Measurements from ENCODE around the gene ABCA13. TPM values are rescaled to one million over a fixed set of nuclear protein-coding genes. Genes with fewer than 3 reads are reported as not detected.

ABCA13 gene
- total and polyA plus RNA-seq, 2 donors (not counting 3 experiments of a cell fraction or from before 2014, with no cell fraction given): 0.01 to 0.11 TPM

DNA sequence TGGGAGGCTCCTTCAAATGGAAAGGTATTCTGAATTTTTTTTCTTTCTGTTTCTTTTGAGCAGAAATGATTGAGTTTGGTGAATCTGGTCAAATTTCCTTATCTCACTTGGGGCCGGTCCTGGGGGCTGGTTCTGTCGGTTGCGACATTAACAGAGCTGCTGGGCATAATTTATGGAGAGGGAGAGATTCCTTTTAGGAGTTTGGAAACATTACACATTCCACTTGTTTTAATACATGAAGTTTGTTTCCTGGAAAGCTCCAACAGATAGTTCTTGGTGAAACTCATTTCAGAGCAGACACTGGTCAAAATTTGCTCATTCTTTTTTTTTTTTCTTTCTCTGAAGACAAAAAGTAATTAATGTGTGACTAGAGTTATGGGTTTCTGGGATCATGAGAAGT lies 129.9 kb downstream of the ABCA13 start:
- BruUV-seq (replicated peaks): no TSS peak
- H3K27me3 ChIP-seq (ENCODE audit: control insufficient read depth in 2 of 2, insufficient read depth in 2 of 2, low read length in 2 of 2): no peaks in the 10 kb centered on the region
- H3K4me2 ChIP-seq (ENCODE audit: insufficient read depth, low read length): no peak overlapping the region
- no peak overlapping the region for H3K4me3 ChIP-seq (replicated peaks in 1 of 3; ENCODE audit: insufficient read depth in 1 of 3, low read depth in 1 of 3, low read length in 3 of 3)
- no peak overlapping the region for H2AFZ ChIP-seq (ENCODE audit: low read depth, low read length)
- TF ChIP-seq EZH2 (IDR thresholded peaks at IDR 0.05; ENCODE audit: borderline replicate concordance, low read depth, low read length, severe bottlenecking): no peak
- TF ChIP-seq MYC (IDR thresholded peaks at IDR 0.05; ENCODE audit: low read depth, low read length): no peak
- H3K9me1 ChIP-seq (replicated peaks; ENCODE audit: control insufficient read depth, extremely low read depth, insufficient read depth, low read length): no peaks in the 10 kb centered on the region
- peaks cover 3% of the 10 kb centered on the region for H3K4me1 ChIP-seq (ENCODE audit: control insufficient read depth, extremely low read depth, insufficient read depth, low read length)
- no peak overlapping the region for H3K27ac ChIP-seq (ENCODE audit: insufficient read depth, low read depth, low read length)
- FAIRE-seq: no peak
- dilution Hi-C loops (cut with MboI; ENCODE audit: extremely low pct_ligation_motif_present, low sequenced_read_pairs) (no loop called here), intact Hi-C loops (cut with micrococcal nuclease) (no loop called here)
- POLR2A ChIA-PET: no interaction called here
- no peaks in the 10 kb centered on the region for H3K79me2 ChIP-seq (ENCODE audit: control insufficient read depth, insufficient read depth, low read length)
- no peaks in the 10 kb centered on the region for H3K36me3 ChIP-seq (ENCODE audit: control insufficient read depth in 2 of 2, extremely low read depth in 1 of 2, insufficient read depth in 2 of 2, low read length in 2 of 2)
- no peaks in the 10 kb centered on the region for H3K9me3 ChIP-seq (replicated peaks; ENCODE audit: control insufficient read depth, insufficient read depth, low read length)
- no peak overlapping the region for H3K9ac ChIP-seq (replicated peaks; ENCODE audit: extremely low read depth, insufficient read depth, low read length)
- no peaks in the 10 kb centered on the region for H4K20me1 ChIP-seq (replicated peaks; ENCODE audit: control insufficient read depth, extremely low read depth, insufficient read depth, low read length)
- CTCF ChIA-PET: interaction anchor here (1.0 to 2.8 kb wide), 3 partner anchors 10 to 133 kb away, joined by 3 to 18 read pairs (median 7); no protein-coding TSS in a partner anchor
- DNase-seq (ENCODE audit: low read depth, low spot score): no peak

DNA sequence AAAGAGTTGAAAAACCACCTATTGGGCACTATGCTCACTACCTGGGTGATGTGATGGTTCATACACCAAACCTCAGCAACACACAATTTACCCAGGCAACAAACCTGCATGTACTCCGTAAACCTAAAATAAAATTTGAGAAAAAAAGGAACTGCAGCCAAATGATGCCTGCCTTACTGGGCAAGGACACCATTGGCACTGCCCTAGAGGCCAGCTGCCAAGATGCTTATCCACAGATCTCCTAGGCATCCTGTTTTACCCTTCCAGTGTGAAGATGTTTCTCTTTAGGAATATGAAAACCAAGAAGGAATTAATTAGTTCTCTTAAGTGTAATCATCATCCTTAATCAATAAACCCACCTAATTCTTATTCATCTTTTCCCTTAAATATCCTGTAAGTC lies 133.4 kb downstream of the ABCA13 start:
- dilution Hi-C loops (cut with MboI; ENCODE audit: extremely low pct_ligation_motif_present, low sequenced_read_pairs): no loop called here
- Histone ChIP-seq H3K27me3 (ENCODE audit: control insufficient read depth in 2 of 2, insufficient read depth in 2 of 2, low read length in 2 of 2) (no peaks in the 10 kb centered on the region), H3K9me1 (replicated peaks; ENCODE audit: control insufficient read depth, extremely low read depth, insufficient read depth, low read length) (no peaks in the 10 kb centered on the region), H3K4me2 (ENCODE audit: insufficient read depth, low read length) (no peak overlapping the region), H4K20me1 (replicated peaks; ENCODE audit: control insufficient read depth, extremely low read depth, insufficient read depth, low read length) (no peaks in the 10 kb centered on the region), H3K36me3 (ENCODE audit: control insufficient read depth in 2 of 2, extremely low read depth in 1 of 2, insufficient read depth in 2 of 2, low read length in 2 of 2) (no peaks in the 10 kb centered on the region), H3K27ac (ENCODE audit: insufficient read depth, low read depth, low read length) (no peak overlapping the region), H3K4me3 (replicated peaks in 1 of 3; ENCODE audit: insufficient read depth in 1 of 3, low read depth in 1 of 3, low read length in 3 of 3) (no peak overlapping the region), H3K79me2 (ENCODE audit: control insufficient read depth, insufficient read depth, low read length) (no peaks in the 10 kb centered on the region), H2AFZ (ENCODE audit: low read depth, low read length) (no peak overlapping the region), H3K4me1 (ENCODE audit: control insufficient read depth, extremely low read depth, insufficient read depth, low read length) (no peaks in the 10 kb centered on the region), H3K9ac (replicated peaks; ENCODE audit: extremely low read depth, insufficient read depth, low read length) (no peak overlapping the region), H3K9me3 (replicated peaks; ENCODE audit: control insufficient read depth, insufficient read depth, low read length) (no peaks in the 10 kb centered on the region)
- ChIA-PET CTCF (no interaction called here), POLR2A (no interaction called here)
- intact Hi-C loops (cut with micrococcal nuclease): no loop called here
- TF ChIP-seq FOS (IDR thresholded peaks at IDR 0.05; ENCODE audit: borderline replicate concordance, insufficient read depth, low read length) (no peak), POLR2AphosphoS5 (IDR thresholded peaks at IDR 0.05; ENCODE audit: insufficient read depth, low read depth, low read length) (no peak), JUN (IDR thresholded peaks at IDR 0.05; ENCODE audit: borderline replicate concordance, insufficient read depth, insufficient read length, low read depth) (no peak), GATA2 (IDR thresholded peaks at IDR 0.05; ENCODE audit: insufficient read depth, insufficient read length, low read depth, low read length) (no peak), MYC (IDR thresholded peaks at IDR 0.05; ENCODE audit: low read depth, low read length) (no peak), EZH2 (IDR thresholded peaks at IDR 0.05; ENCODE audit: borderline replicate concordance, low read depth, low read length, severe bottlenecking) (no peak), POLR2A (IDR thresholded peaks at IDR 0.05; ENCODE audit: low read depth, low read length) (no peak)
- TF ChIP-seq, protein P1, sequence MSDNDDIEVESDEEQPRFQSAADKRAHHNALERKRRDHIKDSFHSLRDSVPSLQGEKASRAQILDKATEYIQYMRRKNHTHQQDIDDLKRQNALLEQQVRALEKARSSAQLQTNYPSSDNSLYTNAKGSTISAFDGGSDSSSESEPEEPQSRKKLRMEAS (IDR thresholded peaks at IDR 0.05; ENCODE audit: insufficient read depth, insufficient read length): no peak
- TF ChIP-seq, protein P2, sequence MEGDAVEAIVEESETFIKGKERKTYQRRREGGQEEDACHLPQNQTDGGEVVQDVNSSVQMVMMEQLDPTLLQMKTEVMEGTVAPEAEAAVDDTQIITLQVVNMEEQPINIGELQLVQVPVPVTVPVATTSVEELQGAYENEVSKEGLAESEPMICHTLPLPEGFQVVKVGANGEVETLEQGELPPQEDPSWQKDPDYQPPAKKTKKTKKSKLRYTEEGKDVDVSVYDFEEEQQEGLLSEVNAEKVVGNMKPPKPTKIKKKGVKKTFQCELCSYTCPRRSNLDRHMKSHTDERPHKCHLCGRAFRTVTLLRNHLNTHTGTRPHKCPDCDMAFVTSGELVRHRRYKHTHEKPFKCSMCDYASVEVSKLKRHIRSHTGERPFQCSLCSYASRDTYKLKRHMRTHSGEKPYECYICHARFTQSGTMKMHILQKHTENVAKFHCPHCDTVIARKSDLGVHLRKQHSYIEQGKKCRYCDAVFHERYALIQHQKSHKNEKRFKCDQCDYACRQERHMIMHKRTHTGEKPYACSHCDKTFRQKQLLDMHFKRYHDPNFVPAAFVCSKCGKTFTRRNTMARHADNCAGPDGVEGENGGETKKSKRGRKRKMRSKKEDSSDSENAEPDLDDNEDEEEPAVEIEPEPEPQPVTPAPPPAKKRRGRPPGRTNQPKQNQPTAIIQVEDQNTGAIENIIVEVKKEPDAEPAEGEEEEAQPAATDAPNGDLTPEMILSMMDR (IDR thresholded peaks at IDR 0.05; ENCODE audit: extremely low read depth in 1 of 2, insufficient read depth in 1 of 2, low read depth in 1 of 2, low read length in 2 of 2): no peak
- no peak for DNase-seq (ENCODE audit: low read depth, low spot score)
- BruUV-seq (replicated peaks): no TSS peak
- FAIRE-seq: no peak
